Epithelial cell of esophagus (primary cell): ENCODE measurements around the gene SATB2.

Source experiments
- DNase-seq: peaks from one replicate; pipeline ENCODE4 v3.0.0; 2010; ENCODE audit warnings: low read depth
- H3K4me3 ChIP-seq: 2 replicates; pipeline ENCODE4 v1.5.1; 2011; ENCODE audit warnings: mild to moderate bottlenecking, low read length, control low read depth
- CTCF ChIP-seq: IDR thresholded peaks from 2 replicates; pipeline ENCODE4 v1.5.1; 2011; ENCODE audit warnings: low read depth, mild to moderate bottlenecking, low read length, control low read depth, inconsistent platforms; ENCODE audit not compliant: insufficient read depth; ENCODE audit errors: missing control alignments

Gene SATB2

DNA sequence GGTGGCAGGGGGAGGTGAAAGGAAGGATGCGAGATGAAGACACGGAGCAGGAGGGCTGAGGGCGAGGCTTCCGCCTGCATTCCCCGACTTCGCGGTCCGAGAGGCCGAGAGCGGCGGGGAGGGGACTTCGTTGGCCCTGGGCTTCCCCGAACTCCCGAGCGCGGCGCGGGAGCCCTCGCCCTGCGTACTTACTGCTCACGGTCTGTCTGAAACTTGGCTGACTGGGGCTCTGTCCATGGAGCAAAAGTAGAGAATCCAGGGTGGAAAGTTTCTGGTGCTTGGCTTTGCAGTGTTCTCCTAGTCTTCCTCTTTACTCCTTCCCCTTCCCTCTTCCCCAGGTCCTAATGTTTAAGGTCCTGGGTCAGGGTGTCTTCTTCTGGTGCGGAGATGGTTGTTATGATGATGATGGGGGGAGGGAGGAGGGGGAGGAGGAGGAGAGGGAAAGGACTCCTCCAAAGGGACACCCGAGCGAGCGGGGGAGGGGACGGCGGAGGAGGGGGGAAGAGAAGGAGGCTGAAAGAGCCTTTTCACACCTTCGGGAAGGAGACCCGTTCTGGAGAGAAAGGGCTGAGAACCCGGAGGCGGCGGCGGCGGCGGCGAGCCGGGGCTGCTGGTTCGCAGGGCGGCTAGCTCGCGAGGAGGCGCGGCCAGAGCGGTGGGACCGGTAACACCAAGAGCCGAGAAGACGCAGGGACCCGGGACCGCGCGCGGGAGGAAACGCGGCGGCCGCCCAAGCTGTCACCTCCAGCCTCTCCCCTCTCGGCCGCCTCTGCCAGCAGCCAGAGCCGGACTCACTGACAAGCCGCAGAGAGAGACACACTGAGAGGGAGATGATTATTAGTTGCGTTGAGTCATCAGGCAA is at the start of gene SATB2:
Gene SATB2 (minus strand): TSS at position 793 of the 862 bp plus-strand sequence. CDS start 1,902 bp downstream, outside the sequence.
- TF ChIP-seq CTCF, result no peak
- peak within 1 kb of the TSS; percentile 73 for H3K4me3 ChIP-seq
- DNase-seq, result peak; percentile 66

- TF ChIP-seq CTCF, result no peak
- no peak overlapping the region for H3K4me3 ChIP-seq
- DNase-seq, result no peak
Observed at GRCh38 chr2:199505755-199506403, 48.1 kb upstream of the SATB2 start.

- TF ChIP-seq CTCF, result no peak
- DNase-seq, result no peak
- no peak overlapping the region for H3K4me3 ChIP-seq
Observed at GRCh38 chr2:199503148-199503547, 45.4 kb upstream of the SATB2 start.

- DNase-seq, result no peak
- no peak for TF ChIP-seq CTCF
- H3K4me3 ChIP-seq, result no peak overlapping the region
Observed at GRCh38 chr2:199499005-199499404, 41.3 kb upstream of the SATB2 start.

DNA sequence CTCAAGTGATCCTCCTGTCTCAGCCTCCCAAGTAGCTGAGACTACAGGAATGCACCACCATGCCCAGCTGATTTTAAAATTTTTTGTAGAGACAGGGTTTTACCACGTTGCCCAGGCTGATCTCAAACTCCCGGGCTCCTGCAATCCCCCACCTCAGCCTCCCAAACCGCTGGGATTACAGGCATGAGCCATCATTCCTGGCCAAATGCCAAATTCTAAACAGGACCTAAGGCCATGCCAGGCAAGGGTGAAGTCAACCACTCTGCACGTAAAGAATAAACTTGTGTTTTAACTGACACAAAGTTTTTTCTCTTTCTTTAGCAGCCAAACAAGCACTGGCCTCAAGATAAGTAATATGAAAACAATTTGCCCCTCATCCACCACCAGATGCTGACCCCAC is 37.4 kb upstream of the SATB2 start:
- H3K4me3 ChIP-seq, result no peak overlapping the region
- peak; percentile 33 for DNase-seq
- no peak for TF ChIP-seq CTCF

- DNase-seq, result no peak
- TF ChIP-seq CTCF, result no peak
- H3K4me3 ChIP-seq, result no peak overlapping the region
Observed at GRCh38 chr2:199490049-199490448, 32.3 kb upstream of the SATB2 start.
